Uterus (tissue), 4 donors: Measurements from ENCODE around the gene OTUB1. TPM values are rescaled to one million over a fixed set of nuclear protein-coding genes. Genes with fewer than 3 reads are reported as not detected.
"Not testable (repeated sequence)": the region's sequence is repeated elsewhere in the genome, so short reads cannot be mapped to it uniquely, and the experiment has no call there.

ENCODE experiments used
- DNase-seq, 2 donors: peaks; one replicate each; pipeline ENCODE4 v3.0.0-alpha.2; 2019 to 2020
- H3K27ac ChIP-seq, 2 donors: fragments of 200-600 bp; sonication (generic); 1 replicate in 1 of 2; 2 replicates in 1 of 2; pipeline ENCODE4 v1.5.1; 2016 to 2018
- H3K27me3 ChIP-seq, 2 donors: fragments of 200-600 bp; sonication (generic); one replicate each; pipeline ENCODE4 v1.5.1; 2018 to 2019; ENCODE audit warnings: control low read depth in 1 of 2
- H3K36me3 ChIP-seq, 2 donors: fragments of 200-600 bp; sonication (generic); one replicate each; pipeline ENCODE4 v1.5.1; 2019; ENCODE audit warnings: control low read depth in 1 of 2
- H3K4me1 ChIP-seq, 2 donors: fragments of 200-600 bp; sonication (generic); one replicate each; pipeline ENCODE4 v1.5.1; 2018 to 2019; ENCODE audit warnings: control low read depth in 1 of 2
- H3K4me3 ChIP-seq, 2 donors: fragments of 200-600 bp; sonication (generic); 1 replicate in 1 of 2; 2 replicates in 1 of 2; pipeline ENCODE4 v1.5.1; 2018 to 2019; ENCODE audit warnings: mild to moderate bottlenecking in 1 of 2
- H3K9me3 ChIP-seq, 2 donors: fragments of 200-600 bp; sonication (generic); one replicate each; pipeline ENCODE4 v1.5.1; 2019; ENCODE audit warnings: control low read depth in 1 of 2
- POLR2A ChIP-seq, 2 donors: fragments of 450-650 bp; IDR thresholded peaks; one replicate each; pipeline ENCODE4 v1.6.1; 2016; ENCODE audit warnings: antibody characterized with exemption in 2 of 2, mild to moderate bottlenecking in 1 of 2, moderate library complexity in 1 of 2
- intact Hi-C: fragments of 100-400 bp; cut with DNase I; formaldehyde crosslinking; loops from one replicate; pipeline ENCODE4 v1.15.1; 2023; ENCODE audit warnings: low total_unique reads
- total RNA-seq, 4 donors: library from RNA; depleted of rRNA in 3 of 4; stranded (reverse); fragments of >200 nt in 3 of 4; gene quantifications; one replicate each; pipeline versions ENCODE4 v1.1.0 to v1.2.4, GENCODE V29; 2014 to 2023
- TF ChIP-seq, protein P1 (sequence below), 4 experiments: fragments of 200-600 bp in 2 of 4; fragments of 450-650 bp in 2 of 4; sonication (generic) in 2 of 4; IDR thresholded peaks; one replicate each; pipeline ENCODE4 v1.5.1; 2016 to 2019; ENCODE audit warnings: antibody characterized with exemption in 4 of 4, mild to moderate bottlenecking in 2 of 4, moderate library complexity in 1 of 4
- donor health status: DM: yes; HTN: yes; CAD: no.

The OTUB1 gene
- total RNA-seq, 4 donors from 2014 or later, result 29.5 to 54.6 (median 45.8) TPM

DNA sequence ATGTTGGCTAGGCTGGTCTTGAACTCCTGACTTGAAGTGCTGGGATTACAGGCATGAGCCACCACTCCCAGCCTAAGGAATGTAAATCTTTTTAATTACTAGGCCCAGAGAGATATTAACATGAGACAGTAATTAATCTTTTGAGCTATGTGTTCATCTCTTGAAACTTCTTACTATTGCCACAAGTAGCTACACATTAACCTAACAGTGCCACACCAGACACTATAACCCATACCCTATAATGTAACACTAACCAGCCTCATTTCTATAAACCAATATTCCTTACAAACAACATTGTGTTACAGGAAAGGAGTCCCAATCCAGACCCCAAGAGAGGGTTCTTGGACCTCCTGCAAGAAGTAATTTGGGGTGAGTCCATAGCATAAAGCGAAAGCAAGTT is 19.8 kb upstream of the OTUB1 start:
- no peak overlapping the region for H3K27ac ChIP-seq
- no peaks in the 10 kb centered on the region for H3K4me1 ChIP-seq
- H3K36me3 ChIP-seq, result no peaks in the 10 kb centered on the region
- TF ChIP-seq, protein P1, sequence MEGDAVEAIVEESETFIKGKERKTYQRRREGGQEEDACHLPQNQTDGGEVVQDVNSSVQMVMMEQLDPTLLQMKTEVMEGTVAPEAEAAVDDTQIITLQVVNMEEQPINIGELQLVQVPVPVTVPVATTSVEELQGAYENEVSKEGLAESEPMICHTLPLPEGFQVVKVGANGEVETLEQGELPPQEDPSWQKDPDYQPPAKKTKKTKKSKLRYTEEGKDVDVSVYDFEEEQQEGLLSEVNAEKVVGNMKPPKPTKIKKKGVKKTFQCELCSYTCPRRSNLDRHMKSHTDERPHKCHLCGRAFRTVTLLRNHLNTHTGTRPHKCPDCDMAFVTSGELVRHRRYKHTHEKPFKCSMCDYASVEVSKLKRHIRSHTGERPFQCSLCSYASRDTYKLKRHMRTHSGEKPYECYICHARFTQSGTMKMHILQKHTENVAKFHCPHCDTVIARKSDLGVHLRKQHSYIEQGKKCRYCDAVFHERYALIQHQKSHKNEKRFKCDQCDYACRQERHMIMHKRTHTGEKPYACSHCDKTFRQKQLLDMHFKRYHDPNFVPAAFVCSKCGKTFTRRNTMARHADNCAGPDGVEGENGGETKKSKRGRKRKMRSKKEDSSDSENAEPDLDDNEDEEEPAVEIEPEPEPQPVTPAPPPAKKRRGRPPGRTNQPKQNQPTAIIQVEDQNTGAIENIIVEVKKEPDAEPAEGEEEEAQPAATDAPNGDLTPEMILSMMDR (IDR thresholded peaks at IDR 0.05), result no peak
- TF ChIP-seq POLR2A (IDR thresholded peaks at IDR 0.05), result no peak
- intact Hi-C loops, result no loop called here
- no peak for DNase-seq
- H3K27me3 ChIP-seq, result no peaks in the 10 kb centered on the region
- H3K9me3 ChIP-seq, result no peaks in the 10 kb centered on the region
- H3K4me3 ChIP-seq, result no peak overlapping the region

- no peak for DNase-seq
- H3K4me1 ChIP-seq, result no peaks in the 10 kb centered on the region
- H3K27ac ChIP-seq, result no peak overlapping the region
- intact Hi-C loops, result no loop called here
- H3K9me3 ChIP-seq, result no peaks in the 10 kb centered on the region
- TF ChIP-seq POLR2A (IDR thresholded peaks at IDR 0.05), result no peak
- TF ChIP-seq, protein P1 (IDR thresholded peaks at IDR 0.05), result no peak
- H3K36me3 ChIP-seq, result no peaks in the 10 kb centered on the region
- no peaks in the 10 kb centered on the region for H3K27me3 ChIP-seq
- H3K4me3 ChIP-seq, result no peak overlapping the region
Measured at GRCh38 chr11:63969461-63969860, 16.8 kb upstream of the OTUB1 start.

DNA sequence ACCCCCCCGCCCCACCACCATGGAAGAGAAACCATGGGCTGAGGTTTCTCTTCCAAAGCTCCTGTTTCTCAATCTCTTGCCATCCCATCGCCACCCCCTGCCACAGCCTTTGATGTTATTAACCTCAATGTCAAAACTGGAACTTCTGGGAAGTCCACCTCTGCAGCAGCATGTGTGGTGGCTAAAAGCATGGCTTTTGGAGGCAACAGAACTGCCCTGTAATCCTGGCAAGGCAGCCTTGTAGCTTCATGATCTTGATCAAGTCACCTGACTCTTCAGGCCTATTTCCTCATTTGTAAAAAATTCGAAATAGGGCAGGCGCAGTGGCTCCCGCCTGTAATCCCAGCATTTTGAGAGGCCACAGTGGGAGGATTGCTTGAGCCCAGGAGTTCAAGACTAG is 15.3 kb upstream of the OTUB1 start:
- Histone ChIP-seq H3K36me3 (no peaks in the 10 kb centered on the region), H3K4me3 (no peak overlapping the region), H3K27ac (no peak overlapping the region), H3K4me1 (peaks cover 0 to 7% of the 10 kb centered on the region in 2 donors), H3K9me3 (no peaks in the 10 kb centered on the region), H3K27me3 (no peaks in the 10 kb centered on the region)
- no peak for DNase-seq
- TF ChIP-seq, protein P1 (IDR thresholded peaks at IDR 0.05), result no peak
- no peak for TF ChIP-seq POLR2A (IDR thresholded peaks at IDR 0.05)
- intact Hi-C loops, result no loop called here

DNA sequence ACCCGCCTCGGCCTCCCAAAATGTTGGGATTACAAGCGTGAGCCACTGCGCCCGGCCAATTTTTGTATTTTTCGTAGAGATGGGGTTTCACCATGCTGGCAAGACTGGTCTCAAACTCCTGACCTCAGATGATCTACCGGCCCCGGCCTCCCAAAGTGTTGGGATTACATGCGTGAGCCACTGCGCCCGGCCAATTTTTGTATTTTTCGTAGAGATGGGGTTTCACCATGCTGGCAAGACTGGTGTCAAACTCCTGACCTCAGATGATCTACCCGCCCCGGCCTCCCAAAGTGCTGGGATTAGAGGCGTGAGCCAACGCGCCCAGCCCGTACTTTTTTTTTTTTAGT is 12.4 kb upstream of the OTUB1 start:
- H3K27me3 ChIP-seq, H3K9me3 ChIP-seq, intact Hi-C loops, DNase-seq, H3K36me3 ChIP-seq: not testable (repeated sequence)
- Histone ChIP-seq H3K27ac (peak overlapping the region in 1 of 2 donors; percentile 89), H3K4me1 (peaks cover 0 to 14% of the 10 kb centered on the region in 2 donors), H3K4me3 (peak overlapping the region in 1 of 2 donors; percentile 98)

- peak; percentile 97 to 99 for DNase-seq
- Histone ChIP-seq H3K4me1 (peaks cover 0 to 14% of the 10 kb centered on the region in 2 donors), H3K9me3 (no peaks in the 10 kb centered on the region), H3K4me3 (peak within 1 kb of the TSS; percentile 82 to 98), H3K27me3 (no peaks in the 10 kb centered on the region), H3K27ac (peak within 1 kb of the TSS; percentile 89 to 93), H3K36me3 (no peaks in the 10 kb centered on the region)
- TF ChIP-seq, protein P1 (IDR thresholded peaks at IDR 0.05), result no peak
- peak; percentile 26 to 61 for TF ChIP-seq POLR2A (IDR thresholded peaks at IDR 0.05)
- intact Hi-C loops, result no loop called here
Measured at GRCh38 chr11:63974259-63975143, 11.7 kb upstream of the OTUB1 start, which contains the start of gene COX8A. Gene COX8A, plus strand, starts transcription at chr11:63974620. Its CDS starts 61 bp downstream, at chr11:63974681.
